C4-2B (cell line): Measurements from ENCODE around the gene PLA2G4E.

Experiments
- CTCF ChIP-seq: fragments of 450-650 bp; conservative IDR thresholded peaks from 2 replicates; pipeline ENCODE4 v1.5.1; 2017; ENCODE audit warnings: mild to moderate bottlenecking
- ZFX ChIP-seq: fragments of 450-650 bp; IDR thresholded peaks from 2 replicates; pipeline ENCODE4 v1.6.1; 2017

- TF ChIP-seq CTCF (no peak), ZFX (no peak)
Observed at GRCh38 chr15:41995476-41995855, 25.4 kb downstream of the PLA2G4E start.
